GM12865 (cell line): ENCODE results near the gene CFAP299.

Source experiments
- DNase-seq: peaks from one replicate; pipeline ENCODE4 v3.0.0; 2010; ENCODE audit warnings: low read depth
- H3K4me3 ChIP-seq: 2 replicates; pipeline ENCODE4 v1.5.1; 2011; ENCODE audit warnings: mild to moderate bottlenecking, low read depth, low read length, control low read depth
- TF ChIP-seq, protein P1 (sequence below): IDR thresholded peaks from 2 replicates; pipeline ENCODE4 v1.5.1; 2011; ENCODE audit warnings: low read length, control low read depth, low read depth, inconsistent platforms; ENCODE audit not compliant: insufficient read depth; ENCODE audit errors: missing control alignments

The CFAP299 gene

DNA sequence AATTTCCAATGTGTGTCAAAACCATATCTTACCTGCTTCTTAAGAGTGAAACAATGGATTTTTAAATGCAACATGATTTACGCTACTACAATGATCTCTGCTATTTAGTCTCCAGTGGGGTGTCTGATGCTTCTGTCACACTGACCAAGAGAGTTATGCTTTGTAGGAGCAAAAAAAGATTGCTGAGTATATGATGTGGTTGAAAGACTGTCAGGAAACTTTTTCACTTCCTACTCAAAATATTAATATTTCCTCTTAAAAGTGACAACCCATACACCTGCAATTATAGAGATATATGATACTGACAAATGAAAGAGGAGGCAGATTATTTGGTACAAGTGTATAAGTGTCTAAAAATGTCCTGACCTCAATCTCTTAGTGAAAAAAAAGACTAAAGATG, 589.8 kb downstream of the CFAP299 start:
- TF ChIP-seq, protein P1, sequence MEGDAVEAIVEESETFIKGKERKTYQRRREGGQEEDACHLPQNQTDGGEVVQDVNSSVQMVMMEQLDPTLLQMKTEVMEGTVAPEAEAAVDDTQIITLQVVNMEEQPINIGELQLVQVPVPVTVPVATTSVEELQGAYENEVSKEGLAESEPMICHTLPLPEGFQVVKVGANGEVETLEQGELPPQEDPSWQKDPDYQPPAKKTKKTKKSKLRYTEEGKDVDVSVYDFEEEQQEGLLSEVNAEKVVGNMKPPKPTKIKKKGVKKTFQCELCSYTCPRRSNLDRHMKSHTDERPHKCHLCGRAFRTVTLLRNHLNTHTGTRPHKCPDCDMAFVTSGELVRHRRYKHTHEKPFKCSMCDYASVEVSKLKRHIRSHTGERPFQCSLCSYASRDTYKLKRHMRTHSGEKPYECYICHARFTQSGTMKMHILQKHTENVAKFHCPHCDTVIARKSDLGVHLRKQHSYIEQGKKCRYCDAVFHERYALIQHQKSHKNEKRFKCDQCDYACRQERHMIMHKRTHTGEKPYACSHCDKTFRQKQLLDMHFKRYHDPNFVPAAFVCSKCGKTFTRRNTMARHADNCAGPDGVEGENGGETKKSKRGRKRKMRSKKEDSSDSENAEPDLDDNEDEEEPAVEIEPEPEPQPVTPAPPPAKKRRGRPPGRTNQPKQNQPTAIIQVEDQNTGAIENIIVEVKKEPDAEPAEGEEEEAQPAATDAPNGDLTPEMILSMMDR, result no peak
- H3K4me3 ChIP-seq, result no peak overlapping the region
- DNase-seq, result no peak

DNA sequence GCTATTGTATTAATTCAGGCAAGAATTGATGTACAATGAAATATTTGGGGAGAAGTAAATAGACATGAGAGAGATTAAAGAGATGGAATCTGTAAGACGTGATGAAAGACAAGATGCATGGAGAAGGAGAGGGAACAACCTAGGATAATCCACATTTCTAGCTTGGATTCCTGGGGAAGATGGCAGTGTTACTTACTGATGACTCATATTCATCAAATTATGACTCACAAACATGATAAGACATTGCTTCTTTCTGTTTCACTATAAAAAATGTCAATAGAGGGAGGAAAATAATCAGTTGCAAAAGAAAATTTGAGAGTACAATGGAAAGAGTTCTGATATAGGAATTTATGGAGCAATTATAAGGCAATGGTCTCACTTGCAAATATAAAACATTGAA, 590.9 kb downstream of the CFAP299 start:
- TF ChIP-seq, protein P1, result no peak
- no peak overlapping the region for H3K4me3 ChIP-seq
- DNase-seq, result no peak

DNA sequence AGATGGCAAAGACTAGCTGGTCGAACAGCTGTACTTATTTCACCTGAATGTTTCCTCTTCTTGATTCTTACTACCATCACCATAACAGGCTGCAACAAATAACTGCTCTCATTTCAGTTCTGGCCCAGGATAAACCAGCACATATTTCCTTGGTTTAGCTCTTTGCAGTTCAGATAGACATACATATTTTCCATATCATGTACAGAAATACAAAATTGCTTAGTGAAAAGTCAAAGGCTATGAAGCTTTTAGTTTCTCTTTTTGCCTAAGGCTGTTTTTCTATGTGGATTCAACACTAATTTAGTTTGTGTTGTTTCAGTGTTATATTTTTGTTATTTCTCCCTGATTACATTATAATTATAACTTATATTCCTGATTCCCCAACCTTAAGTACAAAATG, 591.4 kb downstream of the CFAP299 start:
- H3K4me3 ChIP-seq, result no peak overlapping the region
- no peak for DNase-seq
- TF ChIP-seq, protein P1, result no peak

DNA sequence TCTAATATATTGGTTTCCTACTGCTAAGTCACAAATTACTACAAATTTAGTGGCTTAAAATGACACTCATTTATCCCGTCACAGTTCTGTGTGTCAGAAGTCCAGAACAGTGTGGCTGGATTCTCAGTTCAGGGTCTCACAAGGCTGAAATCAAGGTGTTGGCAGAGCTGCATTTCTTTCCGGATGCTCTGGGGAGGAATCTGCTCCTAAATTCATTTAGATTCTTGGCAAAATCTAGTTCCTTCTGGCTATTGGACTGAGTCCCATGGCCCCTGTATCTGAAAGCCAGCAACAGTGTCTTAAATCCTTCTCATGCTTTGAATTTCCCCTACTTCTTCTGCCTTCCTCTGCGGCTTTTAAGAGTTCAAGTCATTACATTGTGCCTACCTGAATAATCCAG, 591.9 kb downstream of the CFAP299 start:
- no peak for DNase-seq
- TF ChIP-seq, protein P1, result no peak

DNA sequence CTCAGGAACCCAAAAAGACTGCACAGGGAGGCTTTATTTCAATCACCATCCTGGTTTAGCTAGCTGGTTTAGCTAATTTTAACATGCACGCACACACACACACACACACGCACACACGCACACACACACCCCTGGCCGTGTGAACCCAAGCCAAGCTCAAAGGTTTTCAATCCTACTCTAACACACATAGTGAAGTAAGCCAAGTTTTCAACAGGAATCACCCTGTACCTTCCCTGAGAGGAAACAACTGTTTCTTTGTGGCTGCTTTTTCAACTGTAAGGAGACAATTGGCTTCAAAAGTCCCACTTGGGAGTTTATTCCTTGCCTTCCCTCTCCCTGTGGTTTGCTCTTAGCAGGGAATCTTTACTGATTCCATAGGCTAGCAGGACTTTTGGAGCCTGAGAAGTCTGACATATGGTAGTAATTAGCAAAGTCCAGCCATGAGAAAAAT, 596.1 kb downstream of the CFAP299 start:
- TF ChIP-seq, protein P1, result no peak
- no peak overlapping the region for H3K4me3 ChIP-seq
- no peak for DNase-seq

More for the DNA sequence above, 591.9 kb downstream of the CFAP299 start:
- no peak overlapping the region for H3K4me3 ChIP-seq

DNA sequence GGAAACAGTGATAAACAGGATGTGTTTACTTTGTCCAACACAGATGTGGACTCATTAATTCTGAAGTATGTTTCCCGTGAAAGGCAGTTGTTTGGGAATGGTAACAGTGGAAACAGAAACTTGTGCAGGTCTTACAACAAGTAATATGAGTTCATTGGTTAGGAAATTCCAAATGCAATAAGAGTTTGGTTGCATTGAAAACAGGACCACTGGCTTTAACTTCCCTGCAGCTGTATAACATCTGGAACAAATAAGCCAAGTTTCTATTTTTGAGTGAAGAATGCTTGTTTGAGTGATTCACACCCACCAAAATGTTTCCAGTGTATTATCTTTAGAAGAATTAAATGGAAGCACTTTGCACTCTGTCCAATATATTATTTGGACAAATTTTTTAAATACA, 612.6 kb downstream of the CFAP299 start:
- DNase-seq, result no peak
- H3K4me3 ChIP-seq, result no peak overlapping the region
- TF ChIP-seq, protein P1, result no peak

DNA sequence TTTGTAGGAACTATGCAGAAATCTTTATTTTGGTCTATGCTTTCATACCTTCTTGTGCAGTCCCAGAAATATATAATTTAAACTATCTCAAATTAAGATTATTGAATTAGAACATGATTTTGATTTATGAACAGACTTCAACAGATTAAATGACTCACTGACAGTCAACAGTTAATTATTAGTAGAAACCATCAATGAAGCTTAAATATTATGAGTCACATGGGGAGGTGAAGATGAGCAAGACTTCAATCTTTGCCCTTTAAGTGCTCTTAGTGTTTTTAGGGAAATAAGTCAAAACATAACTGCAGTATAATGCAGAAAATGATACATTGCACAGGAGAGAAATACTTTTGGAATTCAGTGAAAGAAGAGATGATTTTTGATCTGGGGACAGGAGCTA, 613.5 kb downstream of the CFAP299 start:
- no peak for DNase-seq
- TF ChIP-seq, protein P1, result no peak
- no peak overlapping the region for H3K4me3 ChIP-seq
